ENCODE measurements around the gene FBXO38. TPM values are rescaled to one million over a fixed set of nuclear protein-coding genes. Genes with fewer than 3 reads are reported as not detected.

The FBXO38 gene
- total RNA-seq, 1 experiment from 2014 or later, result 35.8 TPM

GRCh38 chr5:148412124-148412523 lies 28.4 kb downstream of the FBXO38 start:
- Mint-ChIP-seq H3K4me3 (no peak overlapping the region), H3K27me3 (ENCODE audit: low read depth) (no peaks in the 10 kb centered on the region), H3K36me3 (peaks cover 53% of the 10 kb centered on the region), H3K9me3 (no peaks in the 10 kb centered on the region), H3K27ac (no peak overlapping the region), H3K4me1 (no peaks in the 10 kb centered on the region)
- ATAC-seq (no peak), DNase-seq (ENCODE audit: low spot score) (no peak)
- POLR2A ChIA-PET, result no interaction called here
- TF ChIP-seq FOXP1 (CRISPR knock-in tag; IDR thresholded peaks at IDR 0.05; ENCODE audit: borderline replicate concordance) (no peak), ATF1 (CRISPR knock-in tag; IDR thresholded peaks at IDR 0.05) (no peak), ZNF317 (CRISPR knock-in tag; IDR thresholded peaks at IDR 0.05; ENCODE audit: borderline replicate concordance, low read depth) (no peak), STAT6 (CRISPR knock-in tag; conservative IDR thresholded peaks at IDR 0.05; ENCODE audit: low read depth) (no peak), JAZF1 (CRISPR knock-in tag; IDR thresholded peaks at IDR 0.05) (no peak), NR3C1 (CRISPR knock-in tag; conservative IDR thresholded peaks at IDR 0.05; ENCODE audit: low read depth) (no peak), TCF7 (CRISPR knock-in tag; IDR thresholded peaks at IDR 0.05; ENCODE audit: low read depth) (no peak), NFYB (CRISPR knock-in tag; conservative IDR thresholded peaks at IDR 0.05; ENCODE audit: low read depth) (no peak), FOXJ3 (CRISPR knock-in tag; IDR thresholded peaks at IDR 0.05; ENCODE audit: borderline replicate concordance) (no peak), SOX15 (CRISPR knock-in tag; IDR thresholded peaks at IDR 0.05) (no peak), USF1 (CRISPR knock-in tag; IDR thresholded peaks at IDR 0.05) (no peak), ZNF232 (CRISPR knock-in tag; IDR thresholded peaks at IDR 0.05) (no peak), GTF2I (CRISPR knock-in tag; conservative IDR thresholded peaks at IDR 0.05) (no peak)
- CTCF ChIA-PET, result interaction anchor here (1.3 to 1.9 kb wide), 2 partner anchors 32 to 319 kb away, joined by 3 to 6 read pairs; no protein-coding TSS in a partner anchor

GRCh38 chr5:148414833-148415232 lies 31.1 kb downstream of the FBXO38 start:
- TF ChIP-seq, protein P1, sequence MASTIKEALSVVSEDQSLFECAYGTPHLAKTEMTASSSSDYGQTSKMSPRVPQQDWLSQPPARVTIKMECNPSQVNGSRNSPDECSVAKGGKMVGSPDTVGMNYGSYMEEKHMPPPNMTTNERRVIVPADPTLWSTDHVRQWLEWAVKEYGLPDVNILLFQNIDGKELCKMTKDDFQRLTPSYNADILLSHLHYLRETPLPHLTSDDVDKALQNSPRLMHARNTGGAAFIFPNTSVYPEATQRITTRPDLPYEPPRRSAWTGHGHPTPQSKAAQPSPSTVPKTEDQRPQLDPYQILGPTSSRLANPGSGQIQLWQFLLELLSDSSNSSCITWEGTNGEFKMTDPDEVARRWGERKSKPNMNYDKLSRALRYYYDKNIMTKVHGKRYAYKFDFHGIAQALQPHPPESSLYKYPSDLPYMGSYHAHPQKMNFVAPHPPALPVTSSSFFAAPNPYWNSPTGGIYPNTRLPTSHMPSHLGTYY (CRISPR knock-in tag; IDR thresholded peaks at IDR 0.05), result no peak
- TF ChIP-seq TEAD4 (CRISPR knock-in tag; IDR thresholded peaks at IDR 0.05), result no peak
- TF ChIP-seq PREB (CRISPR knock-in tag; IDR thresholded peaks at IDR 0.05; ENCODE audit: borderline replicate concordance), result no peak
- TF ChIP-seq CREM (CRISPR knock-in tag; IDR thresholded peaks at IDR 0.05), result no peak
- no peak for TF ChIP-seq ZNF138 (CRISPR knock-in tag; conservative IDR thresholded peaks at IDR 0.05)
- no peak for TF ChIP-seq CDX4 (CRISPR knock-in tag; IDR thresholded peaks at IDR 0.05; ENCODE audit: borderline replicate concordance)
- TF ChIP-seq ZNF219 (CRISPR knock-in tag; IDR thresholded peaks at IDR 0.05; ENCODE audit: borderline replicate concordance), result no peak
- TF ChIP-seq STAT6 (CRISPR knock-in tag; conservative IDR thresholded peaks at IDR 0.05; ENCODE audit: low read depth), result no peak
- ATAC-seq (no peak), DNase-seq (ENCODE audit: low spot score) (no peak)
- Mint-ChIP-seq H3K27ac (no peak overlapping the region), H3K9me3 (no peaks in the 10 kb centered on the region), H3K4me1 (no peaks in the 10 kb centered on the region), H3K4me3 (no peak overlapping the region), H3K27me3 (ENCODE audit: low read depth) (no peaks in the 10 kb centered on the region), H3K36me3 (peaks cover 63% of the 10 kb centered on the region)
- POLR2A ChIA-PET, result no interaction called here
- CTCF ChIA-PET, result no interaction called here
